T-helper 9 cell (primary cell): Measurements from ENCODE around the gene TRIO.

Experiments
- DNase-seq: peaks from one replicate; pipeline ENCODE4 v3.0.0-alpha.2; 2020

The TRIO gene

DNA sequence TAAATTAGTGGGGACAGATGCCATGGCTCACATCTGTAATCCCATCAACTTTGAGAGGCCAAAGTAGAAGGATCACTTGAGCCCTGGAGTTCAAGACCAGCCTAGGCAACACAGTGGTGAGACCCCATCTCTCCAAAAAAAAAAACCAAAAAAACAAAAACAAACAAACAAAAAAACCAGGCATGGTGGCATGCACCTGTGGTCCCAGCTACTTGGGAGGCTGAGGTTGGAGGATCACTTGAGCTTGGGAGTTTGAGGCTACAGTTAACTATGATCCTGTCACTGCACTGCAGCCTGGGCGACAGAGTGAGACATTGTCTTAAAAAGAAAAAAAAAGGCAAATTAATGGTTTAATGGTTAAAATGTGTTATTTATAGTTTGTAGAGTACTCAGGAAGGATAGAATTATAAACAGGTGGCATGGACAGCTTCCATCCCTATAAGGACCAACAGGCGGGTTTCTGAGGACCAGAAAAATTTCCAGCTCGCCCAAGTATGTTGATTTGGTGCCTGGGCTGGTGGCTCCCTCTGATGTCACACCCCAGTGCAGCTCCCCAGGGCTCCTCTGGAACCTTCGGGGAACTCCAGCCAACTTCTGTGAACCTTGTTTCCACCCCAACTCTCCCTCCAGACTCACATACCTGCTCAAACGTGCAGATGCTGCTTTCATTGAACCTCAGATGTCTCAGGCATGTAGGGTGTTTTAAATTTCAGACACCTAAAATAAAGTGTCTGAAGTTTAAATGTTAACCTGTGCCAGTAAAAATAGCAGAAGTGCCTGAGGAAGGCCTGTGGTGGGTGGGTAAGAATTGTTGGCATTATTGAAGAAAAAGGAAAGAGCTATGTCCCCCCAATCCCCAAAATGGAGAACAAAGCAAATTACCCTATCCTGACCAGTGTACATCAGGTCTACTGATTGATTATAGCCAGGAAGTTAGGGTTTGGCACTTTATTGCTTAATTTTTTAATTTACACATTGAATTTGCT lies 69.0 kb downstream of the TRIO start:
- DNase-seq: no peak

DNA sequence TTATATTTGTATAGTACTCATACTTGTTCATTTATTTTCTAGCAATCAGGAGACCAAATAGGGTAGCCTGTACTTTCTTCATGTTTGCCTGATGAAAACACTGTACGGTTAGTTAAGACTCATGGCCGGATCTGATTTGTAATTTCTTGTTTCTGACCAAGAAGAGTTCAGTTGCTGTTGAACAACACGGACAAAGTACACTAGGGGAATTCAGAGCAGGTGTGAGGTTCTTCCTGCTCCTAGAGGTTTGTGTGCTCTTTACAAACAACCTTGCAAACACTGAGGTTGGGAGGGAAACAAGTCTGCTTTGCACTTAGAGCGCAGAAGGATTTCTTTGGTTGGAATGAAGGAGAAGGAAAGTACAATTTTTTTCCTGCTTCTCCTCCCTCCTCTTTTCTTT lies 69.7 kb downstream of the TRIO start:
- DNase-seq: no peak

- DNase-seq: no peak
These were observed 70.1 kb downstream of the TRIO start for GRCh38 chr5:14213253-14213652.

DNA sequence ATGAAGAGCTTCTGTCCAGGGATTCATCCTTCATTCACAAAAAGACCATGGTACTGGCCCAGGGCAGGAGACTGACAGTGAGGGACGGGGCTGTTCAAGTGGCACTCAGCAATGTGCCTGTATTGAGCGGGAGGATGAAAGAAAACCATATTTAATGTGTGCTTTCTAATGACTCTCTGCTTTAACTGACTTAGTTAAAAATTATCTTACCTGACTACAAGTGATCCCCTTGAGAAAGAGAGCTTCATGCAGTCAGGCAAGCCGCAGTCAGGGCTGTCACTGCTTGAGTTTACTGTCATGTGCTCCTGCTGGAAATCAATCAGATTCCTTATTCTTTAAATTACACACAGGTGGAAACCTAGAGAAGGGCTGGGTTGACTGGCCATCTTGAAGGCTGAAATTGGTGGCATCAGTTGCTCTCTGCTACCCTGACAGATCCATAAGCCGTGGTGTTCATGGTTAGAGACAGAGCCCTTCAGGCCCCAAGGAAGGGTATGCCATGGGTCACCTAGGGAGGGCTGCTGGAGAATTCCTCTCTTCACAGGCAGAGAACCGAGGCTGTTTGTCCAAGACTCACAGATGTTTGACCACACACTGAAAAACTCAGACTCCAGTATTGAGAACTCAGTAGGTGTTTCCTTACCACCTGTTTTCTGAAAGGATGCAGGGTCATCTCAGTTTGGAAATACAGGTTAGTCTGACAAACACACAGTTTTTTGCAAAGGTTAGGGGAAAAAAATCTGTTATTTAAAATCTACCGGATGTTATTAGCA lies 70.9 kb downstream of the TRIO start:
- DNase-seq: no peak

- no peak for DNase-seq
These were observed 72.8 kb downstream of the TRIO start for GRCh38 chr5:14215901-14216300.

DNA sequence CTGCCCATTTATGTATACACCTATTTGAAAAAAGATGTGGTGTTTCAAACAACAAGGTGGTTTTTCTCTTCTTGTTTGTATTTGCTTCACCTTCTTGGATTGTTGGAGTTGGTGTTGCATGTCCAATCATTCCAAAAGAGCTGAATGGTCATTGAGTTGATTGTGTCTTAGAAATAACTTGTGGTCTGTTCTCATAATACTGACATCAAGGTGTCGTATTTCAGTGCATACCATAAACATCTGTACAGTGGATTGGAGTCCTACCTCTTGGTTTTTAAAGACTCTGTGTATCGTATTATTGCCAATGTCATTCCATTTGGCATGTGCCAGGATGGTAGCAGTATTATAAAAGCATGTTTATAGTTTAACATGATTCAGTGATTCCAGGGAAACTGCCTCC lies 73.2 kb downstream of the TRIO start:
- DNase-seq: no peak

DNA sequence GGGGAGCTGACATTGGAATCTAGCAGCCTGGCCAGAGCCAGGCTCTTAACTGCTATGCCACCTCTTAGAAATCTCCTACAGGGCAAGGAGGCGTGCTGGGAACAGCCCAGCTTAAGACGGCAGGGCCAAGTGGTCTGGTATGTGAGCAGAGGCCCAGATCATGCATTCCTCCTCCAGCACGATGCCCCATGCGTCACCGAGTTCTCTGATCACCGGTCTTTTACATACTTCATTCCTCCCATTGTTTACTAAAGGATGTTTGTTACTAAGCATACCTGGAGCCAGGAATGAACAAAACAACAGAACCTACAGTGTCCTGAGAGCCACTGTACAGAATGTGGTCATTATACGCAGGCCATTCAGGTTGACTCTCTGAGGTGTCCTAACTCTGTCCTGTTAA lies 73.8 kb downstream of the TRIO start:
- DNase-seq: no peak

DNA sequence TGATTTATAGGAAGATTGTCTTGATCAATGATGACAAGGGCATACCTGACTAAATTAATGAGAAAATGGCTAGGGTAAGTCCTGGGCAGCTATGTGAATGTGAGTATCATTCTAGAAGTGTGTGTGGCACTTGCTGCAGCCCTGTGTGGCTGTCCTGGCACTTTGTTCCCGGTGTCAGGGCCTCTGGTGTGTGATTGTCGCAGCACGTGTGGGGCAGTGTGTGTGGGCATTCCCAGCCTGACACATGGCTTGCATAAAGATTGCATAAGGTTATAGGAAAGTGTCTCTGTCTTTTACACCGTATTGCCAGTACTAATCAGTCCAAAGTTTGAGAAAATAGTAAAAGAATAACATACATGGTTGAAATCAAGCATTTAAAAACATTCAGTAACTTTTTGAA lies 74.4 kb downstream of the TRIO start:
- DNase-seq: no peak

- DNase-seq: no peak
These were observed 74.9 kb downstream of the TRIO start for GRCh38 chr5:14218011-14218410.

- DNase-seq: no peak
These were observed 75.3 kb downstream of the TRIO start for GRCh38 chr5:14218480-14218879.

DNA sequence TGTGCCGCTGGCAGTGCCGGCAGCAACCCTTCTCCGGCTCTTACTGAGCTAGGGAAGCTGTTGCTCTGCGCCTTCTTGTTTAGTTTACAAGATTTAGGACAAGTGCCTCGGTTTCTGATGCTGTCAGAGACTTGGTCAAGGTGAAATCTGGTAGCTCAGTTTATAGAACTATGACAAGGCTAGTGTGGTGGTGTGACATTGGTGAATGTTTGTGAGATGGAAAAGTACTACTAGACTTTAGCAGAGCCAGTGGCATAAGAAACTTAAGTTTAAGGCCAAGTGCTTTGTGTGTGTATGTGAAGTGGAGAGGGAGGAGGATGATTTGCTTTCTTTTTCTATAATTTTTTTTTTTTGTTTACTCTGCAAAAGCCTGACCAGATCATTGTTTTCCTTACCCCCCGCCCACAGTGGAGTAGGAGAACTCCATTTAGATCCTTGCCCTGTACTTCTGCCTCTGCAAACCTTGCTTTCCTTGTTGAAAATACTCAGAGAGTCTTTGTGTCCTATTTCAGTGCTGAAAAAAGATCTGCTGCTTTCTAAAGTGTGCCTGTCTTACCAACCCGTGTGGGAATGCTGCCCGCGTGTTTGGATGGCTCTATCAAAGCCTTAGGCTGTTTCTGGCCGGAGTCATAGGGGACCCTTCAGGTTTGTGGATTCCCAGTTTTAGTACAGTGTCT lies 75.9 kb downstream of the TRIO start:
- DNase-seq: no peak

GRCh38 chr5:14219800-14220512 lies 76.8 kb downstream of the TRIO start:
- DNase-seq: no peak

DNA sequence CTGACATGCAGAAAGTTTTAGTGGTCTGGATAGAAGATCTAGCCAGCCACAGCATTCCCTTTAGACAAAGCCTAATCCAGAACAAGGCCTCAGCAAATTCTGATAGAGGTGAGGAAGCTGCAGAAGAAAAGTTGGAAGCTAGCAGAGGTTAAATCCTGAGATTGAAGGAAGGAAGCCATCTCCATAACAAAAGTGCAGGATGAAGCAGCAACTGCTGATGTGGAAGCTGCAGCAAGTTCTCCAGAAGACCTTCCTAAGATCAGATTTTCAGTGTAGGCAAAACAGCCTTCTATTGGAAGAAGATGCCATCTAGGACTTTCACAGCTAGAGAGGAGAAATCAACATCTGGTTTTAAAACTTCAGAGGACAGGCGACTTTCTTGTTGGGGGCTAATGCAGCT lies 77.5 kb downstream of the TRIO start:
- DNase-seq: no peak

GRCh38 chr5:14221732-14222131 lies 78.6 kb downstream of the TRIO start:
- DNase-seq: no peak

DNA sequence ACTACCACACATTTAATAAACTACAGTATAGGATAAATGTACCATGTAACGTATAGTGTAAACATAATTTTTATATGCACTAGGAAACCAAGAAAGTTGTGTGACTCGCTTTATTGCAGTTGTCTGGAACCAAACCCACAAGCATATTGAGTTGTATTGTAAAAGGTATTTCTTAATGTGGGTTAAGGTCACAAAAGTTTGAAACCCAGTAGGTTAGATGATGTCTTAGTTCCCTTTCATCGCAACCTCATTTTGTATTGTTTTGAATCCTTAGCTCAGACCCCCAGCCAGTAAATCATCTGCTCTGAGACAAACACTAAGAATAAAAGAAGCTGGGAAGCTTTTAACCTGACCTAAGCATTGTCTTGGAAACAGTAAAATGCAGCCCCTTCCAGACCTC lies 79.1 kb downstream of the TRIO start:
- DNase-seq: no peak

DNA sequence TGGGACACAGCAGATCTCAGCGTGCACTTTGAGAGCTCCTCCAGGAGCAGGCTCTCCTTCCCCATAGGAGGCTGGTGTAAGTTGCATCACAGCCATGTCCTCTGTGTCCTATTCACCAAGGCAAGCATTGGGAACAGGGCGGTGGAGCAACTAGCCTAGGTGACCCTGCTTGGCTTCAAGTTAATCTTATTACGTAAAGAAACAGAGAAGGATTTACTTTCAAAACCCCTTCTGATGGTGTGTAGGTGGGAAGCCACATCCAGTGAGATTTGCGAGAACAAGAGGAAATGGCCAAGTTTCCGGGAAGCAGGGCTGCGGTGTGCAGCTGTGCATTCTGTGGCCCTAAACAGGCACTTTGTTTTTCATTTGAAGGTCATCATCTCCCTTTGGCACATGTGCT lies 80.2 kb downstream of the TRIO start:
- DNase-seq: no peak

DNA sequence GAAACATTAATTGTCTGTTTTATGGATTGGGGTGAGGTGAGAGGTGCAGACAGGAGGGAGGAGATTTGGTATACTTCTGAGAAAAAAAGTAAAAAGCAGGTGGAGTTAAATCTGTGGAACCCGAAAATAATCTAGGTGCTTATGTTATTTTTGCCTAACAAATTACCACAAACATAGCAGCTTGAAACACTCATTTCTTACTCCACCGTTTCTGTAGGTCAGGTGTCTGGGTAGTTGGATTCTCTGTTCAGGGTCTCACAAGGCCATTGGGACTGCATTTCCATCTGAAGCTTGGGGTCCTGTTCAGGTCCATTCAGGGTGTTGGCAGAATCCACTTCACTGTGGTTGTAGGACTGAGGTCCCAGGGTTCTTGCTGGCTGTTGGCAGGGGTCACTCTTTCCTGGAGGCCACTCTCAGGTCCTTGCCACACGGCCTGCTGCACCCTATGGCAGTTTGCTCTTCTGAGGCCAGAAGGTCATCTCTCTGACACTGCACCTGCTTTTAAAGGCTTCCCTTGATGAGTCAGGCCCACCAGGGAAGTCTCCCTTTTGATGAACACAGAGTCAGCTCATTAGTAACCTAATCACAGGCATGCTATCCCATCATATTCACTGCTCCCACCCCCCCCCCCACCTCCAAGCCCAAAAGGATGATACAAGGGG lies 82.2 kb downstream of the TRIO start:
- DNase-seq: no peak

GRCh38 chr5:14226149-14226548 lies 83.0 kb downstream of the TRIO start:
- no peak for DNase-seq

- DNase-seq: no peak
These were observed 83.4 kb downstream of the TRIO start for GRCh38 chr5:14226554-14226953.

- DNase-seq: no peak
These were observed 83.8 kb downstream of the TRIO start for GRCh38 chr5:14226992-14227391.

DNA sequence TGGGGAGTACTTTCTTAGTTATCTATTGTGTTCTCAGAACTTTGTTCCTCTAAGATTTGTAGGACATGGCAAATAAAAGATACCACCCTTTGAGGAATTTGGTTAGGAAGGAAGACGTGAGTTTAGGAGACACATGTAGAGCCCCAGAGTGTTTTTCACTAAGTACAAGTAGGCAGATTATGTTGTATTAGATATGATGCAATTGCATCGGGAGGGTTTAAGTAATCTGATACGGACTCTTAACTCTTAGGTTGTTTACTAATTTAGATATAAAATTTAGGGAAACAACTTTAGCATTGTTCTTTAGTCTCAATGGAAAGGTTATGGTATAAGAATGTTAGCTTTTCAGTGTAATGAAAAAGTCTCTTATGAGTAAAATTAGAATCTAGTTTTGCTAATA lies 84.4 kb downstream of the TRIO start:
- no peak for DNase-seq

DNA sequence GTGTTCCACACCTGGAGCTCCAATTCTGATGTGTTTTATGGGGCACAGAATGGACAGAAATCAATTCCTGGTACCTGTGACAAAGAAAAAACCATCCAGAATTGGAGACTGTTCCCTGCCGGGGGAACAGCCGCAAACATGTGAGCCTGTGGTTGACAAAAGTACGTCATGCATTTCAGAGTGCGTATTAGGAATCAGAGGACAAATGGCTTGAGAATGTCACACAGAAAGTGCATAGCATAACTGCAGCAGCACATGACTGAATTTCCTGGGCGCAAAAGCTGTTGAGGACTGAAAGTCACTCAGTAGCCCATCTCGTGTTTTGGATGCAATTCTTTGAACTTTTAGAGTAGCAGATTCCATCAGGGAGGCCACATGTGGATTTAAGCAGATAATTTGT lies 85.1 kb downstream of the TRIO start:
- no peak for DNase-seq
